ENCODE measurements around the gene UGT1A9.

The UGT1A9 gene

DNA sequence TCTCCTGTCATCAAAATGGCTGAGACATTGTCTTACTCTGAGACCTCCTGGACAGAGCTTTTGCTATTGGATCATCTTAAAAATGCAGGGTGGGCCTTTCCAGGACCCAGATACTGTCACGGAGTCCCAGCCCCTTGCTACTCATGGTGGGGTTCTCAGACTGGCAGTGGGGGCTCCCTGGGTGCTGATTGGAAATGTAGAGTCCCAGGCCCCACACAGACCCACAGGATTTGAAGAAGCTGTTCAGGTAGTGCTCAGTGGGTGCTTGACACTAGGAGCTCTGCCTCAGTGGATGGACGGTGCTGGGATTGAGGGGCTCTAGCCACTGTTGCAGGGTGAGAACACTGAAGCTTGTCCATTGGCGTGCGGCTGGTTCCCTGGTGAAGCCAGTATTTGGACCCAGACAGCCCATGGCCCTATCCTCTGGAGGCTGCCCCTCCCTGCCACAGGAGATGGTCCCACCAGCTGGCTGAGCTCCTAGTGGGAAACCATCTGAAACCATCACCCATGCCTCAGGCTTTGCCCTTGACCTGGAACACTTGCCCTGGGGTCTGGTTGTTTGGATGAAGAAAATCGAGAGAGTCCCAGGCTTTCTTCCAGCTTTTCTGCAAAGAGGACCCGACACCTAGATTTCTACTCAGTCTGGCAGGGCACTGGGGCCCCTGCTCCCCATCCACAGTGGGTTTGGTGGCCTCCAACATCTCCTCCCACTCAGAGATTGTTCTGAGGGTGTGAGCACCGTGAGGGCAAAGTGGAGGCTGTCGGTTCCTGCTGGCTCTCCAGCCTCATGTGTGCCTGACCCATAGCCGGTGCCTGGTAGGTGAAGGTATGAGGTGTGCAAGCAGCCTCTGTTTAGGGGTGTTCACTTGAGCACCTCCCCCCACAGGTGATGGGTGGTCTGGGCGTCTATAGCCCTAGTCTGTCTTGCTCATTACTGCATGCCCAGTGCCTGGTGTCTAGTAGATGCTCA is 136.6 kb downstream of the UGT1A9 start:
- TF ChIP-seq, protein P1, sequence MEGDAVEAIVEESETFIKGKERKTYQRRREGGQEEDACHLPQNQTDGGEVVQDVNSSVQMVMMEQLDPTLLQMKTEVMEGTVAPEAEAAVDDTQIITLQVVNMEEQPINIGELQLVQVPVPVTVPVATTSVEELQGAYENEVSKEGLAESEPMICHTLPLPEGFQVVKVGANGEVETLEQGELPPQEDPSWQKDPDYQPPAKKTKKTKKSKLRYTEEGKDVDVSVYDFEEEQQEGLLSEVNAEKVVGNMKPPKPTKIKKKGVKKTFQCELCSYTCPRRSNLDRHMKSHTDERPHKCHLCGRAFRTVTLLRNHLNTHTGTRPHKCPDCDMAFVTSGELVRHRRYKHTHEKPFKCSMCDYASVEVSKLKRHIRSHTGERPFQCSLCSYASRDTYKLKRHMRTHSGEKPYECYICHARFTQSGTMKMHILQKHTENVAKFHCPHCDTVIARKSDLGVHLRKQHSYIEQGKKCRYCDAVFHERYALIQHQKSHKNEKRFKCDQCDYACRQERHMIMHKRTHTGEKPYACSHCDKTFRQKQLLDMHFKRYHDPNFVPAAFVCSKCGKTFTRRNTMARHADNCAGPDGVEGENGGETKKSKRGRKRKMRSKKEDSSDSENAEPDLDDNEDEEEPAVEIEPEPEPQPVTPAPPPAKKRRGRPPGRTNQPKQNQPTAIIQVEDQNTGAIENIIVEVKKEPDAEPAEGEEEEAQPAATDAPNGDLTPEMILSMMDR (IDR thresholded peaks at IDR 0.05) = no peak

DNA sequence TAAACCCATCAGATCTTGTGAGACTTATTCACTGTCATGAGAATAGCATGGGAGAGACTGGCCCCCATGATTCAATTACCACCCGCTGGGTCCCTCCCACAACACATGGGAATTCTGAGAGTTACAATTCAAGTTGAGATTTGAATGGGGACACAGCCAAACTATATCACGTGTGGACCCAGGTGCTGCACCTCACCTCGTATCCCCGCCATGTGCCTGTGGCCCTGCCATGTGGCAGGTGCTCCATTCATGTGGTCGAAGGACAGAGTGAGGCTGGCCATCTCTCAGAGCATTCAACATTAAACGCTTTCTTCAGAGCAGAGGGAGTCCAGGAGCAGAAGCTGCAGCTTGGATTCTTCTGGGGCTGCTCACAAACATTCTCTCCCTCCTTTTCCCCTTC is 138.7 kb downstream of the UGT1A9 start:
- TF ChIP-seq, protein P1 (IDR thresholded peaks at IDR 0.05) = no peak

DNA sequence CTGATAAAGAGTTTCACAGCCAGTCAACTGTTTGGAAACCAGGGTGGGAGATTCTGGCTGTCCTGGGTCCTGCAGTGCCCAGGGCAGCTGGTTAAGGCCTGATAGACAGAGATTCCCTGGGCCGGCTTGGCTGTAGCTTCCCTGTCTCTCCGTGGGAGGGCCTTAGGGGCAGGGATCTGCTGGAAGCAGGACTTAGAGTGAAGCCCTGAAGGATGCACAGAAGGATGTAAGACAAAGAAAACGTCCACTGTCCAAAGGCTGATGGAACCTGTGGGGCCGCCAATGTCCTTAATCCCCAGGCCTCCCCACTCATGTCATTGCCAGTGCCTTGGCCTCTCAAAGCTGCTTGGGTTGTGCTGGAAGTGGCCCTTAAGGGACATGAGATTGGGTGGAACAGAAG is 139.4 kb downstream of the UGT1A9 start:
- TF ChIP-seq, protein P1 (IDR thresholded peaks at IDR 0.05) = no peak

DNA sequence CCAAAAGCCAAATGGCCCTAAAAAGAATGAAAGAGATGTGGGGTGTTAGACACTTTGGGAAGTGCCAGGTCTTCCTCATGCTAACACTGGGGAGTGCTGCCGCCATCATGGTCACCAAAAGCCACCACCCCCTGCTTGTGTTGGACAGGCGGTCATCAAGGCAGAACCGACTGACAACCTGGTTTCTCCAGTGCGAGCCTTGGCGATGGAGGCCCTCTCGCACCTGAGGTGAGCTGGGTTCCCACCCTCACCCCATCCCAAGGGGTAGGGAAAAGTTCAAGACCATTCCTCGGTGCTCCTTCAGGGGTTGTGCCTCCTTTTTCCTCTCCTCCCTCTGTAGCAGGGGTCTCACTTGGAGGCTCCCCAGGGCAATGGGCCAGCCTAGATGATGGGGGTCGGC is 140.0 kb downstream of the UGT1A9 start:
- TF ChIP-seq, protein P1 (IDR thresholded peaks at IDR 0.05) = no peak

DNA sequence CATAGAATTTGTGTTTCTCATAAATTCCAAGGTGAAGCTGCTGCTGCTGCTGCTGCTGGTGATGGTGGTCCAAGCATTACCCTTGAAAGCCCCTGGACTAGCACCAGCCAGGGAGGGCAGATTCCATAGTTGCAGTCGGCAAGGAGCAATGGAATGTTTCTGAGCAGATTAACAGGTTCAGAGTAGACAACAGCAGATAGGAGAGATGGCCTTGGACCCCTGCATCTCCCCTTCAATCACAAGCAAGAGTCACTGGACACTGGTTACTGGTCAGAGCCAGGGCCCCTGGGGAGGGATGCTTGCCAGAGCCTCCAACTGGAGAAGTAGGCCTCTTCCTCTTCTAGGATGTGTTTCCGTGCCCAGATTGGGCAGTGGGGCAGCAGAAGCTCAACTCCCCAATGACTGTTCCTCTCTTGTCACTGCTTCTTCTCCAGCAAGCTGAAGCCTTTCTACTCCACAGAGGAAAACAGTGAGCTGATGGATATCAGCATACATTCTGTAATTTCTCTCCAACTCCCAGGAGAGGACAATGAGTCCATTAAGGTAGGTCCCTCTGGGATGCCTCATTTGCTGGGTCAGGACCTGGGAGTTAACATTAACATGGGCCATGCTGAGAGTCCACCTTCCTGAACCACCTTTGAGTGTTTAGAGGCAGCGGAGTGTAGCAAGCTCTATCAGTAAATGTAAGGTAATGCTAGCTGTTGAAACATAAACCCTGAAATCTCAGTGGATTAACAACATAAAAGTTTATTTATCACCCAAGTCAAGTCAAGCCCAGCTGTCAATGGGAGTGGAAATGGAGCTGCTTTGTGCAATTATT is 141.7 kb downstream of the UGT1A9 start:
- TF ChIP-seq, protein P1 (IDR thresholded peaks at IDR 0.05) = no peak

DNA sequence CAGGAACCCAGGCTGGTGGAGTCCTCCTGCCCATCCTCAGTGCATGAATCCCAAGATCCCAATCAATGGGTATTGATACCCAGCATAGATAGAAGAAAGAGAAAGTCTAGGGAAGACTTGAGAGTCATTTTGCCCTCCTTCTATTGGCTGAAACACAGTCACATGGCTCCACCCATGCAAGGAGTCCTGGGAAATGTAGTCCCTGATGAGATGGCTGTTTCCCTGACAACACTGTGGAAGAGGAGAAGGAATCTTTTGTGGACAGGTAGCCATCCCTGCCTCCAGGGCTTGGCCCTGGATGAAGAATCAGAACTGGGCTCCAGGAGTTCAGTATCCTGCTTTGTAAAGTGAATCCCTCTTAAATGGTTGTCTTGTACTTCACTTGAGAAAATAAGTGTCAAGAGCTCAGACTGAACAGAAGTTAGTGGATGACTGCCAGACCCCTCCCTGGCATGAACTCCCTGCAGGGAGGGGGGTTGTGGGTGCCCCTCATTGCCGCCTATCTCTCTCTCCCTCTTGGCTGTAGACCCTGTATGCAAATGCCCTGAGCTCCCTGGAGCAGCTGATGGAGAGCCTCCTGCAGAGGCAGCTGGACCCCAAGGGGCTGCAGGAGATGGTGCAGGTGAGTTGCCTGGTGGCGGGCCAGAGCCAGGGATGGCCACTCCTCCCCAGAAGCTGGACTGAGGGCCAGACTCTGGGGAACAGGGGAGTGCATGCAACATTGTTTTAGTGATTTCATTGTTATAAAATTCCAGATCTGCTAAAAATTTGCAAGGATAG is 142.5 kb downstream of the UGT1A9 start:
- TF ChIP-seq, protein P1 (IDR thresholded peaks at IDR 0.05) = no peak

DNA sequence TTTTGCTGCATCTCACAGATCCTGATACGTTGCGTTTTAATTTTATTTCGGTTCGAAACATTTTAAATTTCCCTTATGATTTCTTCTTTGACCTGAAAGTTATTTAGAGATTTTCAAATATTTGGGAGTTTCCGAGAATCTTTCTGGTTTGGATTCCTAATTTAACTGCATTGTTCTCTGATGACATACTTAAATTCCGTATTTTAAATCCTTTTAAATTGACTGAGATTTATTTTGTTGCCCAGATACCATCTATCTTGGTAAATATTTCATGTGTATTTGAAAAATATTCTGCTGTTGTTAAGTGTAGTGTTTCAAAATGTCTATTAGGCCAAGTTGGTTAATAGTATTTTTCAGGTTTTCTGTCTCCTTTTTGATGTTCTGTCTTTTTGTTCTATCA is 144.2 kb downstream of the UGT1A9 start:
- TF ChIP-seq, protein P1 (IDR thresholded peaks at IDR 0.05) = no peak

Measured in LNCAP (cell line).